MCF 10A (cell line): ENCODE data around the gene CGB3. TPM values are rescaled to one million over a fixed set of nuclear protein-coding genes. Genes with fewer than 3 reads are reported as not detected.

Experiments
- BruUV-seq: library from RNA; stranded (reverse); fragments of 400-500 nt; replicated peaks from 2 replicates; lab custom pipeline; 2021; lab: Mats Ljungman, UMichigan
- CTCF ChIA-PET: fragments of 300-600 bp; sonication (Branson Sonifier 250); formaldehyde crosslinking; extraction: SDS; loops from one replicate; lab custom pipeline; 2021; ENCODE audit warnings: antibody characterized with exemption, inconsistent platforms; lab: Yijun Ruan, JAX
- POLR2A ChIA-PET: fragments of 300-600, 350-650 bp; sonication (Branson Sonifier 250); formaldehyde crosslinking; extraction: SDS; loops from one replicate; lab custom pipeline; 2020; ENCODE audit warnings: antibody characterized with exemption, inconsistent platforms; lab: Yijun Ruan, JAX
- DNase-seq: peaks from one replicate; pipeline ENCODE4 v3.0.0-alpha.2; 2018; ENCODE audit not compliant: unreplicated experiment
- H3K27ac Mint-ChIP-seq: one replicate; pipeline ENCODE4 v1.8.0; 2022; ENCODE audit warnings: mild to moderate bottlenecking, low read depth, mixed read lengths; ENCODE audit not compliant: unreplicated experiment
- H3K27me3 Mint-ChIP-seq: one replicate; pipeline ENCODE4 v1.8.0; 2022; ENCODE audit warnings: mixed read lengths; ENCODE audit not compliant: insufficient read depth, unreplicated experiment
- H3K36me3 Mint-ChIP-seq: one replicate; pipeline ENCODE4 v1.8.0; 2022; ENCODE audit warnings: mild to moderate bottlenecking, moderate library complexity, mixed read lengths; ENCODE audit not compliant: insufficient read depth, unreplicated experiment
- H3K4me1 Mint-ChIP-seq: one replicate; pipeline ENCODE4 v1.8.0; 2022; ENCODE audit warnings: mixed read lengths; ENCODE audit not compliant: insufficient read depth, unreplicated experiment
- H3K4me3 Mint-ChIP-seq: one replicate; pipeline ENCODE4 v1.8.0; 2022; ENCODE audit warnings: mild to moderate bottlenecking, moderate library complexity, mixed read lengths; ENCODE audit not compliant: unreplicated experiment
- H3K9me3 Mint-ChIP-seq: one replicate; pipeline ENCODE4 v1.8.0; 2022; ENCODE audit warnings: mixed read lengths; ENCODE audit not compliant: unreplicated experiment
- CTCF ChIP-seq: fragments of 200-600 bp; IDR thresholded peaks from one replicate; pipeline ENCODE4 v1.8.0; 2022; ENCODE audit warnings: antibody characterized with exemption, mild to moderate bottlenecking; ENCODE audit not compliant: unreplicated experiment
- intact Hi-C: fragments of 100-400 bp; cut with micrococcal nuclease; formaldehyde crosslinking; loops from 2 replicates; pipeline ENCODE4 v1.14.1; 2022
- total RNA-seq: library from RNA; stranded (reverse); gene quantifications from 2 replicates; pipeline ENCODE4 v1.2.3, GENCODE V29; 2022

Gene CGB3
- total RNA-seq, 1 experiment from 2014 or later, result not detected

- H3K4me1 Mint-ChIP-seq, result peaks cover 34% of the 10 kb centered on the region
- H3K27ac Mint-ChIP-seq, result peak within 1 kb of the TSS; percentile 95
- BruUV-seq, result no TSS peak
- DNase-seq, result peak; percentile 100
- intact Hi-C loops, result loop anchor here (10.0 kb wide), 1 partner anchor 231 kb away; no protein-coding TSS in a partner anchor
- H3K27me3 Mint-ChIP-seq, result no peaks in the 10 kb centered on the region
- no peaks in the 10 kb centered on the region for H3K9me3 Mint-ChIP-seq
- peak; percentile 90 for TF ChIP-seq CTCF
- peak within 1 kb of the TSS; percentile 95 for H3K4me3 Mint-ChIP-seq
- peaks cover 35% of the 10 kb centered on the region for H3K36me3 Mint-ChIP-seq
- POLR2A ChIA-PET, result interaction anchor here (0.6 to 3.9 kb wide), 53 partner anchors 10 to 1031 kb away, joined by 3 to 98 read pairs (median 4); partner anchors contain the start of genes ALDH16A1, CGB7, DBP and DHDH
- CTCF ChIA-PET, result interaction anchor here (0.5 to 3.0 kb wide), 20 partner anchors 10 to 276 kb away, joined by 3 to 39 read pairs (median 4); partner anchors contain the start of gene LIN7B
Observed at GRCh38 chr19:48993175-48994034, 30.7 kb downstream of the CGB3 start, which contains the start of the genes GYS1 and RUVBL2. Gene GYS1, minus strand, starts transcription at chr19:48993309. Its CDS starts 197 bp downstream, at chr19:48993112. Gene RUVBL2, plus strand, starts transcription at chr19:48993887. Its CDS starts 25 bp downstream, at chr19:48993912.

- no peak for DNase-seq
- H3K4me1 Mint-ChIP-seq, result peaks cover 34% of the 10 kb centered on the region
- POLR2A ChIA-PET, result interaction anchor here (0.6 to 3.9 kb wide), 47 partner anchors 9 to 1392 kb away, joined by 3 to 98 read pairs (median 4); partner anchors contain the start of genes ALDH16A1, CGB7, DHDH and DKKL1
- intact Hi-C loops, result loop anchor here (1.0 to 10.0 kb wide), 2 partner anchors 13 to 232 kb away; no protein-coding TSS in a partner anchor
- CTCF ChIA-PET, result interaction anchor here (0.6 to 3.0 kb wide), 11 partner anchors 10 to 275 kb away, joined by 3 to 39 read pairs (median 4); partner anchors contain the start of gene LIN7B
- no peaks in the 10 kb centered on the region for H3K9me3 Mint-ChIP-seq
- H3K27ac Mint-ChIP-seq, result peak overlapping the region; percentile 95
- BruUV-seq, result TSS peak; percentile 59
- TF ChIP-seq CTCF, result no peak
- H3K27me3 Mint-ChIP-seq, result no peaks in the 10 kb centered on the region
- H3K36me3 Mint-ChIP-seq, result peaks cover 40% of the 10 kb centered on the region
- H3K4me3 Mint-ChIP-seq, result peak overlapping the region; percentile 95
Observed at GRCh38 chr19:48992581-48993174, 31.5 kb downstream of the CGB3 start.

DNA sequence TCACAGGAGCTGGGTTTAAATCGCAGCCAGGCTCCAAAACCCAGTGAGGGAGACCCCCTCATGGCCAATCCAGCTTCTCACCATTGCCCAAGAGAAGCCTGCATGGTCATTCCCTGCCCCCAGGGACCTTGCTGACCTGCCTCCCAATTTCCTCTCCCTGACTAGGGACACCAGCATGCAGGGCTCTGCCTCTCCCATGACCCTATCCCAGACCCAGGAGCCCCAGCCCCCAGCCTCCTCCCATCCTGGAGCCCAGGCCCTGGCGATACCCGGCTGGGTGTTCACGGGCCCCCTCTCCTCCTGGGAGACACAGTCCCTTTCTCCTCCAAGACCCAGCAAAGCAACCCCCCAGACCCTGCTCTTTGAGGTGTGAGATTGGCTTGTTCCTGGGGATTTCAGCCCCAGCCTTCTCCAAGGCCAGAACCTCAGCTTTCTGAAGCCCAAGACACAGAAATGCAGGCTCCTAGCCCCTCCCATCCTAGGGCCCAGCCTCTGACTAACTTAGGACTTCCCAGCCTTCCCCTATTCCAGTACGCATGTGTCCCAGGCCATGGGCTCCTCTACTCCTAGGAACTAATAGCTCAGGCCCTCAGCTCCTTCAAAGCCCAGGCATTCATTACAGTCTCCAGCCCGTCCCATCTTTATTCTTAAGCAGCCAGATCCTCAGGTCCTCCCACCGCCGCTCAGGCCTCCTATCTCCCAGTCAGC is 32.1 kb downstream of the CGB3 start:
- Mint-ChIP-seq H3K27me3 (no peaks in the 10 kb centered on the region), H3K4me3 (peak overlapping the region; percentile 95), H3K4me1 (peaks cover 34% of the 10 kb centered on the region), H3K36me3 (peaks cover 45% of the 10 kb centered on the region), H3K9me3 (no peaks in the 10 kb centered on the region), H3K27ac (peak overlapping the region; percentile 95)
- intact Hi-C loops, result loop anchor here (1.0 to 10.0 kb wide), 2 partner anchors 13 to 233 kb away; no protein-coding TSS in a partner anchor
- peak; percentile 86 for DNase-seq
- POLR2A ChIA-PET, result interaction anchor here (0.7 to 3.9 kb wide), 19 partner anchors 9 to 1392 kb away, joined by 3 to 98 read pairs (median 5); partner anchors contain the start of genes ALDH16A1, CGB7, DKKL1 and FTL
- no TSS peak for BruUV-seq
- no peak for TF ChIP-seq CTCF
- CTCF ChIA-PET, result interaction anchor here (0.6 to 3.0 kb wide), 5 partner anchors 9 to 197 kb away, joined by 3 to 39 read pairs (median 18); no protein-coding TSS in a partner anchor
